Loucy (cell line): ENCODE results near the gene SORCS2.

ENCODE experiments used
- EZH2phosphoT487 ChIP-seq: fragments of 200-600 bp; IDR thresholded peaks from 2 replicates; pipeline ENCODE4 v1.6.1; 2018; ENCODE audit warnings: antibody characterized with exemption, mild to moderate bottlenecking, moderate library complexity, borderline replicate concordance
- TF ChIP-seq, protein P1 (sequence below): fragments of 200-600 bp; sonication (generic); conservative IDR thresholded peaks from 2 replicates; pipeline ENCODE4 v1.5.1; 2014; ENCODE audit warnings: mild to moderate bottlenecking, antibody characterized with exemption, low read length

DNA sequence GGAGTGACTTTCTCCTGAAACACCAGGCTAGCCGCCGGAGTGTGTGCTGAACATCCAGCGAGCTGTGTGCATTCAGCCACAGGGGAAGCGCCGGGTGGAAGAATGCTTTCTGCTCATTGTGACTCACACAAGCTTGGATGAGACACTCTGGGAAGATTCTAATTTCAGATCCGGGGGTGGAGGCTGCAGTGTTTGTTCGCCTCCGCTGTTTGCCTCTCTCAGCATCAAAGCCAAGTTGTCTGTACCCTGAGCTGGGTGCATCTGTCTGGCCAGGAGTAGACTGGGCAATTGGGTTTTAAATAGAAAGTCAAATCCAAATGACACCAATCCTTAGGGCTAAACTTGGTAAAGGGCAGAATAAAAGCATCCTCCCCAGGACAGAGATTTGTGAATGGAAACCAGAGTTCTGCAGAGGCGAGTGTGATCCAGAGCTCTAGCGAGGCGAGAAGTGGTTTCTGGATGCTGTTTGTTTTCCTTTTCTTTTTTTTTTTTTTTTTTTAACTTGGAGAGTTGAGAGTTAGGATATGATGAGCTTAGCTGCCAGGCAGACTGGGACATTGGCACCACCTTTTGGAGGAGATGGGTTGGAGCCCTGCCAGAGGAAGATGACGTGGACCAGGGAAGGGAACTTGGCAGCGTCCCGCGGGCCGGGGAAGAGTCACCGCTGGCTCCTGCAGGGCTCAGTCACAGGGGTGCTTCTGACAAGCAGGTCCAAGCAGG, 438.4 kb downstream of the SORCS2 start:
- TF ChIP-seq, protein P1, sequence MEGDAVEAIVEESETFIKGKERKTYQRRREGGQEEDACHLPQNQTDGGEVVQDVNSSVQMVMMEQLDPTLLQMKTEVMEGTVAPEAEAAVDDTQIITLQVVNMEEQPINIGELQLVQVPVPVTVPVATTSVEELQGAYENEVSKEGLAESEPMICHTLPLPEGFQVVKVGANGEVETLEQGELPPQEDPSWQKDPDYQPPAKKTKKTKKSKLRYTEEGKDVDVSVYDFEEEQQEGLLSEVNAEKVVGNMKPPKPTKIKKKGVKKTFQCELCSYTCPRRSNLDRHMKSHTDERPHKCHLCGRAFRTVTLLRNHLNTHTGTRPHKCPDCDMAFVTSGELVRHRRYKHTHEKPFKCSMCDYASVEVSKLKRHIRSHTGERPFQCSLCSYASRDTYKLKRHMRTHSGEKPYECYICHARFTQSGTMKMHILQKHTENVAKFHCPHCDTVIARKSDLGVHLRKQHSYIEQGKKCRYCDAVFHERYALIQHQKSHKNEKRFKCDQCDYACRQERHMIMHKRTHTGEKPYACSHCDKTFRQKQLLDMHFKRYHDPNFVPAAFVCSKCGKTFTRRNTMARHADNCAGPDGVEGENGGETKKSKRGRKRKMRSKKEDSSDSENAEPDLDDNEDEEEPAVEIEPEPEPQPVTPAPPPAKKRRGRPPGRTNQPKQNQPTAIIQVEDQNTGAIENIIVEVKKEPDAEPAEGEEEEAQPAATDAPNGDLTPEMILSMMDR = no peak
- no peak for TF ChIP-seq EZH2phosphoT487
